HG02763 (cell line): Measurements from ENCODE around the gene FCGR3B.
"Not testable (repeated sequence)": the region's sequence is repeated elsewhere in the genome, so short reads cannot be mapped to it uniquely, and the experiment has no call there.

Experiments used
- ATAC-seq: cut with Tn5 transposase; IDR thresholded peaks from one replicate; pipeline ENCODE4 v1.9.1; 2021; ENCODE audit warnings: mild to moderate bottlenecking, moderate library complexity; ENCODE audit not compliant: unreplicated experiment

The FCGR3B gene

GRCh38 chr1:161639203-161639602 is 8.2 kb upstream of the FCGR3B start:
- ATAC-seq, result not testable (repeated sequence)

GRCh38 chr1:161638251-161638993 is 7.4 kb upstream of the FCGR3B start:
- not testable (repeated sequence) for ATAC-seq

GRCh38 chr1:161636976-161637375 is 6.0 kb upstream of the FCGR3B start:
- ATAC-seq, result not testable (repeated sequence)

DNA sequence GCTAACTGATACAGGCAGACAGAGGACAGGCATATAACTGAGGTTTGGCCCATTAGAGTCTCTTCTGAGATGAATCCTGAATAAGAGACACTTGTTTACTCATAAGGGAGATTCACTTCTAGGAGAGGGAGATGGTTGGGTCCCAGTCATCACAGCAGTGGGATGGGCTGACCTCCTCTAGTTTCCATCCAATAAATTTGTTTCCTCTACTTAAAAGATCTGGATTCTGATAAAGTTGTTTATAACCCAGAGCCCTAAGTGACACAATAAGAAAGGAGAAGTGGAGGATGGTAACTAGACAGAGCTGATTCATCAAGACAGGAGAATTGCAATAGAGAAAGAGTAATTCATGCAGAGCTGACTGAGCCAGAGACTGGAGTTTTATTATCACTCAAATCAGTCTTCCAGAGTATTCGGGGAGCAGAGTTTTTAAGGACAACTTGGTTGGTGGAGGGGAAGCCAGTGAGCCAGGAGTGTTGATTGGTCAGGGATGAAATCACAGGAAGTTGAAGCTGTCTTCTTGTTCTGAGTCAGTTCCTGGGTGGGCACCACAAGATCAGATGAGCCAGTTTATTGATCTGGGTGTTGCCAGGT is 5.3 kb upstream of the FCGR3B start:
- ATAC-seq, result not testable (repeated sequence)

- ATAC-seq, result not testable (repeated sequence)
Measured at GRCh38 chr1:161634993-161635392, 4.0 kb upstream of the FCGR3B start.

DNA sequence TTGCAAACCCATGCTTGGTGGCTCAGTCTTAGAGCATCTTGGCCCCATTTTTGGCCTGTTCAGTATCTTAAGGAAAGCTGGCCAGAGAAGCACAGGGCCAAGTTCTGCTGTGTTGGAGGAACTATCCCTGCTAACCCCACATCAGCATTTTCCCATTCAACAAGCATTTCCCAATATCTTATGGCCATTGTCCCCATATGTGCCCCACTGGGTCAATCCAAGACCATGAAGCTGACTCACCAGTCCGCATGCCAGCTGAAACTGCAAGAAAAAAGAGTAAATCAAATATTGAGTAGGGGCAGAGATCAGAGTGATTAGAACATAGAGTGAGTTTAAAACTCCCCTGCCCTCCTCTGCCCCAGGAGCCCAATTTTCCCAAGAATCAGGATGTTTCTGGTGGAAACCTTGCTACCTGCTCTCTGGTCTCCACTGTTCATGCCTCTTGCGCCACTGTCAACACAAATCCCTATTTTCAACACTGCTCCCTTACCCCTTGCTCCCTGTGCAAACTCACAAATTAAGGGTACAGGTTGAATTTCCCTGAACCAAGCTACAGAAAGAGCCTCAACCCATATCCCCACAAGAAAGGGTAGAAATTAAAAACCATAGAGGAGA is 741 bp downstream of the FCGR3B start:
- ATAC-seq, result not testable (repeated sequence)

GRCh38 chr1:161626445-161627146 is 4.4 kb downstream of the FCGR3B start:
- not testable (repeated sequence) for ATAC-seq

DNA sequence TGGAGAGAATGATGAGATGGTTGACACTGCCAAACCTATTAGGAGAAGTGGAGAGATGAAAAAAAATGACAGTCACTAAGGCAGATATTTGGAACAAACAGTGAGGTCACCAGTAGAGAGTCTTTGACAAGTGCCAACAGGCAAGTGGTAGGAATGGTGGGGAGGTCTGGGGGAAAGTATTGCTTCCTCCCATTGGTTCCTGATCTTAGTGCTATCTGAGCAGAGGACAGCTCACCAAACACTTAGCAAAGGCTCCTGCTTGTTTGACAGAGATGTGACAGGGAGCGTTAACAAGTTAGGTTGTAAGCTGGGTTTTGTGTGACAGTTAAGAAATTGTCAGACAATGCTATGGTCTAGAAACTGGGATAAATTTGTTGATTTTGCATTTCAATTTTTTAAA is 6.4 kb downstream of the FCGR3B start:
- ATAC-seq, result not testable (repeated sequence)

DNA sequence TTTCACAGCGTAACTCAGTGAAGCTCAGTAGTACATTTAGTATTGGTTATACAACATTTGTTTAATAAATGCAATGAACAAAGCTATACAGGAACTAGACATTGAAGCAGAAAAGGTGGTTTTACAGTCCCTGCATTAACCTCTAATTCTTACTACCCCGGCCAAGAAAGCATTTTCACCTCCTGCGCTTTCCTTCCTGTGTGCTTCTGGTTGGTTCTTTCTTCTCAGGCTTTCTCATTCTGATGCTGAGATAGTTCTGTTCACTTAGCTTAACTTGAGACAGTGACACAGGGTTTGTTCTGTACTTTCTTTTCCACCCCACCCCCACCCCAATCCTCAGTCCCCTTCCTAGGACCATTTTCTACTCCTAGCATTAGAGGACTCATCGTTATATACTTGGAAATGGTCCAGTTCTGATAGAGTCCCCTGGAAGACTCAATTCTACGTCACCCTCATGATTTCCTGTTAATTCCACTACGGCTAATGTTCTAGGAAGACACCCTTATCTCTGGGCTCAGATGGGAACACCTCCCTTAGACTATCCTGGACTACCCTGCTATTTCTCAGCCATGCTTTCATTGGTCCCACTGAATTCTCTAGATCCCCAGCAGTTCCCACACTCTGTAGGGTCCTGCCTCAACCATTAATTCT is 7.5 kb downstream of the FCGR3B start:
- peak; percentile 42 for ATAC-seq

DNA sequence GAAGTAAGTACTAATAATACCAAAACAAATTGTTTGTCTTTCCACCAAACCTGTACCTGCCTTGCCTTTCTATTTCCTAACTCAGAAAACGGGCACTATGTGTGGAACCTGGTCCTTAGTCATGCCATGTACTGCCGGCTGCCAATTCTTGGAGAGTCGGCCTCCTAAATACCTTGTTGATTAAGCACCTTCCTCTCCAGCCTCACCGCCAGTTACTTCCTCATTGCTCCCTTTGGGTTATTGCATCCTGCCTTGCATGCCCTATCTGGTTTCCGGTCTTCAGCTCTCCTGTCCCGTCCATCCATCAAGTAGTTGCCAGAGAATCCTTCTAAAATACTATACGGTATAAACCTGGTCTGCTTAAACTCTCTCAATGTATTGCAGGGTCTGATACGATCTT is 8.9 kb downstream of the FCGR3B start:
- peak; percentile 22 for ATAC-seq

- ATAC-seq, result peak; percentile 42
Measured at GRCh38 chr1:161621181-161622000, 9.6 kb downstream of the FCGR3B start.

DNA sequence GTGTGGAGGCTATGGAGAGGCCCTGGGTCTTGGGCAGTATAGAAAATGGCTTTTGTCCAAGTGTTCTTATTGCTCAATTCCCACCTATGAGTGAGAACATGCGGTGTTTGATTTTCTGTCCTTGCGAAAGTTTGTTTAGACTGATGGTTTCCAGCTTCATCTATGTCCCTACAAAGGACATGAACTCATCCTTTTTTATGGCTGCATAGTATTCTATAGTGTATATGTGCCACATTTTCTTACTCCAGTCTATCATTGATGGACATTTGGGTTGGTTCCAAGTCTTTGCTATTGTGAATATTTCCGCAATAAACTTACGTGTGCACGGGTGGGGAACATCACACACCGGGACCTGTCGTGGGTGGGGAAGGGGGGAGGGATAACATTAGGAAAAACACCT is 10.6 kb downstream of the FCGR3B start:
- not testable (repeated sequence) for ATAC-seq

GRCh38 chr1:161618517-161618916 is 12.5 kb downstream of the FCGR3B start:
- ATAC-seq, result not testable (repeated sequence)

- ATAC-seq, result not testable (repeated sequence)
Measured at GRCh38 chr1:161616417-161616816, 14.6 kb downstream of the FCGR3B start.

GRCh38 chr1:161613142-161613514 is 17.8 kb downstream of the FCGR3B start:
- not testable (repeated sequence) for ATAC-seq

DNA sequence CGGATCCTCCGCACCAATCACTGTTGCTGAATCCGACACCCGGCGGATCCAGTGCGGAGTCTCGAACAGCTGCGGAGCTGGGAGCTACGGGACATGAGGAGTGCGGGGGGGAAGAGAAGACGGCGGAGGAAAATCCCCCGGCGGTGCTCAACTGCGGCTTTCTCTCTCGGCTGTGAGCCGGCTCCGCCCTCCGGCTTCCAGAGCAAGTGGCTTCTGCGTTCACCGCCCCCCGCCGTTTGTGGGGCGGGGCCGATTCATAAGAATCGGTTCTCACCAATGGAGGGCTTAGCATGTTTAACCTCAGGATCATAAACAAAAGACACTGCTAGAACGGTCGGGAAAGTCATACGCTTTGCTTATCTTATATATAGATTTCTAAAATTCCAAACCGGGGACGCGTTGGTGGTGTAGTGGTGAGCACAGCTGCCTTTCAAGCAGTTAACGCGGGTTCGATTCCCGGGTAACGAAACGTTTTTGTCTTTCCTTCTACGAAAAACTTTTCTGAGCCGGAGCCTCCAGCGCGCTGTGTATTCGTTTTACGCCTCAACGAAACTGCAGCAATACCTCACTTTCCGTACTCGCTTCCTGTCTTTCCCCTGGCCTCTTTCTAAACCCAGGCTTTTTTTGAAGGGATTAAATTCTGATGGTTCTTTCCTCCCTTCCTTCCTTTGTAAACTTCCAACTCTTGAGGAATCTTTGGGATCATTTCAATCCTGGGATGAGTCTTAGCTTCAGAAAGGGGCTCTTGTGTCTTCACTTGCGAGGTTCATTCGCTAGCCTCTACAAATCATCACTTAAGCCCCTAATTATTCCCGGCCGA is 18.4 kb downstream of the FCGR3B start:
- peak; percentile 85 for ATAC-seq

DNA sequence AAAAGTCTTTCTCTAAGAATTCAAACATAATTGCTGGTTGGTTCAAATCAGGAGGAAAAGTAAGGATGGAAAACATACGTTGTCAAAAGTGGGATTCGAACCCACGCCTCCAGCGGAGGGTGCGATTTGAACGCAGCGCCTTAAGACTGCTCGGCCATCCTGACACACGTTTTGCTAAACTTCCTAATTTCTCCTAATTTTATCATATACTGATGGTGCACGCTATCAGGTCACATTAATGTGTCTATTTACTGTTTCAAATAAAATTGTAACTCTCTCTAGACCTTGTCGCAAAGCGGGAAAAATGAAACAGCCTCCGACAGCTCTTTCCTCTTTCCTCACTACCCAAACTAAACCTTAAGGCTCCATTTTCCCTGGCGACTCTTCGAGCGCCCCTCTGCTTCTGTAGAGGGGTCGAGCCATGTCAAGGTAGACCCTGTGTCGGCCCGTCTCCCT is 19.1 kb downstream of the FCGR3B start:
- peak; percentile 10 for ATAC-seq

GRCh38 chr1:161610198-161610597 is 20.8 kb downstream of the FCGR3B start:
- not testable (repeated sequence) for ATAC-seq
